GM19455 (cell line): ENCODE measurements around the gene RAB1B.
"Not testable (repeated sequence)": the region's sequence is repeated elsewhere in the genome, so short reads cannot be mapped to it uniquely, and the experiment has no call there.

Experiments
- ATAC-seq: cut with Tn5 transposase; IDR thresholded peaks from one replicate; pipeline ENCODE4 v1.9.1; 2021; ENCODE audit not compliant: unreplicated experiment

Gene RAB1B

DNA sequence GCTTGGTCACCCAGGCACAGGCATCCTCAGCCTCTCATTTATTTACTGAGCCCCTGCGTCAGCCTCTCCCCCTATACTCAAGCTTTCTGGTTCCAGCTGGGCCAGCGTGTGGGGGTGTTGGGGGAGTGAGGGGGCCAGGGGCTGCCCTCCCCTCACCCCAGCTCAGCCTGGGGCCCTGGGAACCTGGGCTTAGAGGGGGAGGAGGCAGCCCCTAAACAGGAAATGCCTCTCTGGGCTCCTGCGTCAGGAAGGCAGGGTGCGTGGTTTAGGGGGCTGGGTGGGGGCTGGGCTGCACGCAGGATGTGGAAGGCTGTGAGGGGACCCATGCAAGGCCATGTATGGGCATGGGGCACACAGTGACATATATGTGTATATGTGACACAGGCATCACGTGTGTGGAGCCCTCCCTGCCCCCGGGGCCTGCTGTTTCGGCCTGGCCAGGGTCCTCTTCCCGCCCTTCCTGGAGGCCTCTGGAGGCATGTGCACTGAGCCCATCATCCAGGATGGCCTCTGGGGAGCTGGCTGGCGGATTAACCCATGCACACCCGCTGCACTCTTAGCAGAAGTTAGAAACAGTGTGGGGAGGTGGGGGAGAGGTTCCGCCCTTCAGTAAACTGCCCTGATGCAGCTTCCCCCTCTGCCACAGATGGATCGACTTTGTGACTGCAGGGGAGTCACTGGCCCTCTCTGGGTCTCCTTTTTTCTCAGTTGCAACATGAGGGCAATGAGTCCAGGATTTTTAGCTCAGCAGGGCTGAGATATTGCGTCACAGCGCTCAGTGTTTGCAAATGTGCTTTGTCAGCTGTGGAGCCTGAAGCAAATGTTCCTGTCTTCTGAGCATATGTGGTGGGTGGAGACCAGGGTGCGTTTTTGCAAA, 49.5 kb downstream of the RAB1B start:
- ATAC-seq = no peak

DNA sequence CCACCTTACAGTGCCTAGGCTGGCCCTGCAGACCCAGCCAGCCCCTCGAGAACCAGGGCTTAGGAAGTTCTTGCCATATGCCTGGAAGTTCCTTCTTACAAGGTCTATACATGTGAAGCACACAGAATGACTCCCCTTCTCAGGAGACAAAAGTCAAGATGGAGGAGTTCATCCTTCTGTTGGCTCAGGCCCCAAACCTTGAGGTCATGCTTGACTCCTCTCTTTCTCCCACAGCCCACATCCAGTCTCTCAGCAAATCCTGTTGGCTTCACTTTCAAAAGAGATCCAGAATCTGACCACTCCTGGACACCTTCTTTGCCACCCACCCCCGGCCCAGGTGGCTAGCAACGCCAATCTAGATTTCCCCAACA, 50.1 kb downstream of the RAB1B start:
- no peak for ATAC-seq

- not testable (repeated sequence) for ATAC-seq
Measured at GRCh38 chr11:66320289-66320688, 51.9 kb downstream of the RAB1B start.

DNA sequence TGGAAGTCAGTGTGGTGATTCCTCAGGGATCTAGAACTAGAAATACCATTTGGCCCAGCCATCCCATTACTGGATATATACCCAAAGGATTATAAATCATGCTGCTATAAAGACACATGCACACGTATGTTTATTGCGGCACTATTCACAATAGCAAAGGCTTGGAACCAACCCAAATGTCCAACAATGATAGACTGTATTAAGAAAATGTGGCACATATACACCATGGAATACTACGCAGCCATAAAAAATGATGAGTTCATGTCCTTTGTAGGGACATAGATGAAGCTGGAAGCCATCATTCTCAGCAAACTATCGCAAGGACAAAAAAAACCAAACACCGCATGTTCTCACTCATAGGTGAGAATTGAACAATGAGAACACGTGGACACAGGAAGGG, 52.3 kb downstream of the RAB1B start:
- not testable (repeated sequence) for ATAC-seq

- no peak for ATAC-seq
Measured at GRCh38 chr11:66321606-66322005, 53.2 kb downstream of the RAB1B start.

GRCh38 chr11:66322732-66323427, 54.4 kb downstream of the RAB1B start:
- ATAC-seq = no peak

DNA sequence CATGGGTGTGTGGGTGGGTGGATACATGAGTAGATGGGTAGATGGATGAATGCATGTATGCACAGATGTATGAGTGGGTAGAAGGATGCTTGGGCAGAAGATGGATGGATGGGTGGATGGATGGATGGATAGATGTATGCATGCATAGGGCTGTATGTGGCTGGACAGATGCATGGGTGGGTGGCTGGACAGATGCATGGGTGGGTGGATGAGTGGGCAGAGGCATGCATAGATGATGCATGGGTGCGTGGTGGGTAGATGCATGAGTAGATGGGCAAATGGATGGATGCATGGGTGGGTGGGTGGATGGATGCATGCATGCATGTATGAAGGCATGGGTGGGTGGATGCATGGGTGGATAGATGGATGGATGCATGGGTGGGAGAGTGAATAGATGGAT, 55.2 kb downstream of the RAB1B start:
- no peak for ATAC-seq

DNA sequence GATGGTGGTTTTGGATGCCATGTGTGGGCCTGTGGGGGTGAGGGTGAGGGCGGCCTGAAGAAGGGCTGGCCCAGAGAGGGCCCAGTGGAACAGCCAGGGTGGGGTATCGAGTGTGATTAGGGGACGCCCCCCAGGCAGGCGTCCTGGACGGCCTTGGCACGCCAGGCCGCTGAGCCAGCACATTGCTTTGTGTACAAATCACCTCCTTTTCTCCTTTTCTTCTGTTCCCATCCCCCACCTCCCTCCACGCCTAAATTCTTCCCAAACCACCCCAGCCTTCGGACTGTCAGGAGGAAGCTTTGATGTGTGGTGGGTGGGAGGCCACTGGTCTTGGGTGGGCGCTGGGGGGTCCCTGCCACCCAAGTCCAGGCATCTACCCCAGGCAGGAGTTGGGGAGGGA, 56.2 kb downstream of the RAB1B start:
- ATAC-seq = no peak

GRCh38 chr11:66325263-66325671, 56.8 kb downstream of the RAB1B start:
- ATAC-seq = no peak

- ATAC-seq = no peak
Measured at GRCh38 chr11:66326261-66327111, 58.0 kb downstream of the RAB1B start.
